SU-DHL-6 (cell line): ENCODE measurements around the gene RASGRP3.
"Not testable (repeated sequence)": the region's sequence is repeated elsewhere in the genome, so short reads cannot be mapped to it uniquely, and the experiment has no call there.

Experiments used
- CTCF ChIP-seq: fragments of 200-600 bp; sonication (generic); IDR thresholded peaks from one replicate; pipeline ENCODE4 v1.5.1; 2017; ENCODE audit warnings: antibody characterized with exemption, mild to moderate bottlenecking, low read length, moderate library complexity; ENCODE audit not compliant: insufficient read depth, poor library complexity, severe bottlenecking
- EZH2phosphoT487 ChIP-seq: fragments of 200-600 bp; sonication (generic), shearing (Covaris generic); conservative IDR thresholded peaks from 2 replicates; pipeline ENCODE4 v1.6.1; 2018; ENCODE audit warnings: mild to moderate bottlenecking, antibody characterized with exemption, low read length, moderate library complexity, mixed read lengths

GRCh38 chr2:33442052-33442451 lies 34.4 kb upstream of the RASGRP3 start:
- TF ChIP-seq CTCF, EZH2phosphoT487: not testable (repeated sequence)
